Breast epithelium (tissue), 3 donors: ENCODE results near the gene BANF1.

Experiments used
- CTCF ChIP-seq, 3 donors: fragments of 450-650 bp; IDR thresholded peaks; one replicate each; pipeline ENCODE4 v1.5.1; 2016 to 2017; ENCODE audit warnings: antibody characterized with exemption in 3 of 3, mild to moderate bottlenecking in 3 of 3, moderate library complexity in 3 of 3
- POLR2A ChIP-seq: fragments of 450-650 bp; IDR thresholded peaks from one replicate; pipeline ENCODE4 v1.6.1; 2016; ENCODE audit warnings: antibody characterized with exemption, mild to moderate bottlenecking, moderate library complexity

- TF ChIP-seq POLR2A (no peak), CTCF (IDR thresholded peaks at IDR 0.05) (no peak)
Measured at GRCh38 chr11:65967329-65967934, 34.9 kb upstream of the BANF1 start.
